Measurements from ENCODE around the gene TANK.
"Not testable (repeated sequence)": the region's sequence is repeated elsewhere in the genome, so short reads cannot be mapped to it uniquely, and the experiment has no call there.

The TANK gene

GRCh38 chr2:161280906-161281323 is 120.7 kb downstream of the TANK start:
- DNase-seq: not testable (repeated sequence)

- not testable (repeated sequence) for DNase-seq
Measured at GRCh38 chr2:161281615-161282310, 121.5 kb downstream of the TANK start.

- not testable (repeated sequence) for DNase-seq
Measured at GRCh38 chr2:161282311-161282644, 122.0 kb downstream of the TANK start.

GRCh38 chr2:161283926-161284325 is 123.7 kb downstream of the TANK start:
- DNase-seq: no peak
